ENCODE measurements around the gene NQO2.

NQO2 gene

GRCh38 chr6:3031857-3032640 lies 32.4 kb downstream of the NQO2 start:
- H3K27me3 ChIP-seq (replicated peaks; ENCODE audit: control insufficient read depth, insufficient read depth, low read length) = no peaks in the 10 kb centered on the region; the same call in 1 of the 2 replicates
- TF ChIP-seq CTCF (IDR thresholded peaks at IDR 0.05; ENCODE audit: insufficient read depth, low read length, poor library complexity, severe bottlenecking) = peak; percentile 32
- no peaks in the 10 kb centered on the region for H3K36me3 ChIP-seq (ENCODE audit: control insufficient read depth, insufficient read depth, low read length)
- no peak overlapping the region for H3K4me3 ChIP-seq (replicated peaks; ENCODE audit: low read depth, low read length)
- DNase-seq (ENCODE audit: extremely low read depth, insufficient read length) = no peak

GRCh38 chr6:3032986-3033385 lies 33.3 kb downstream of the NQO2 start:
- Histone ChIP-seq H3K4me3 (replicated peaks; ENCODE audit: low read depth, low read length) (no peak overlapping the region), H3K36me3 (ENCODE audit: control insufficient read depth, insufficient read depth, low read length) (no peaks in the 10 kb centered on the region), H3K27me3 (replicated peaks; ENCODE audit: control insufficient read depth, insufficient read depth, low read length) (no peaks in the 10 kb centered on the region; the same call in 1 of the 2 replicates)
- TF ChIP-seq CTCF (IDR thresholded peaks at IDR 0.05; ENCODE audit: insufficient read depth, low read length, poor library complexity, severe bottlenecking) = no peak
- DNase-seq (ENCODE audit: extremely low read depth, insufficient read length) = no peak

GRCh38 chr6:3033652-3034051 lies 34.0 kb downstream of the NQO2 start:
- Histone ChIP-seq H3K36me3 (ENCODE audit: control insufficient read depth, insufficient read depth, low read length) (no peaks in the 10 kb centered on the region), H3K4me3 (replicated peaks; ENCODE audit: low read depth, low read length) (no peak overlapping the region), H3K27me3 (replicated peaks; ENCODE audit: control insufficient read depth, insufficient read depth, low read length) (no peaks in the 10 kb centered on the region; the same call in 1 of the 2 replicates)
- TF ChIP-seq CTCF (IDR thresholded peaks at IDR 0.05; ENCODE audit: insufficient read depth, low read length, poor library complexity, severe bottlenecking) = no peak
- no peak for DNase-seq (ENCODE audit: extremely low read depth, insufficient read length)

- Histone ChIP-seq H3K4me3 (replicated peaks; ENCODE audit: low read depth, low read length) (no peak overlapping the region), H3K27me3 (replicated peaks; ENCODE audit: control insufficient read depth, insufficient read depth, low read length) (no peaks in the 10 kb centered on the region; the same call in 1 of the 2 replicates), H3K36me3 (ENCODE audit: control insufficient read depth, insufficient read depth, low read length) (no peaks in the 10 kb centered on the region)
- no peak for TF ChIP-seq CTCF (IDR thresholded peaks at IDR 0.05; ENCODE audit: insufficient read depth, low read length, poor library complexity, severe bottlenecking)
- no peak for DNase-seq (ENCODE audit: extremely low read depth, insufficient read length)
Measured at GRCh38 chr6:3035397-3035796, 35.7 kb downstream of the NQO2 start.

GRCh38 chr6:3036861-3037637 lies 37.4 kb downstream of the NQO2 start:
- Histone ChIP-seq H3K36me3 (ENCODE audit: control insufficient read depth, insufficient read depth, low read length) (no peaks in the 10 kb centered on the region), H3K27me3 (replicated peaks; ENCODE audit: control insufficient read depth, insufficient read depth, low read length) (no peaks in the 10 kb centered on the region; the same call in 1 of the 2 replicates), H3K4me3 (replicated peaks; ENCODE audit: low read depth, low read length) (no peak overlapping the region)
- TF ChIP-seq CTCF (IDR thresholded peaks at IDR 0.05; ENCODE audit: insufficient read depth, low read length, poor library complexity, severe bottlenecking) = no peak
- no peak for DNase-seq (ENCODE audit: extremely low read depth, insufficient read length)
